HTR-8/SVneo (cell line): ENCODE results near the gene IFRD1.

Experiments used
- DNase-seq: peaks from one replicate; pipeline ENCODE4 v3.0.0; 2011; ENCODE audit warnings: low spot score, mixed read lengths; ENCODE audit not compliant: insufficient read length
- FAIRE-seq: peaks from 2 replicates; lab custom pipeline; 2011; peaks lifted over from hg19 to GRCh38; lab: Jason Lieb, UNC

The IFRD1 gene

DNA sequence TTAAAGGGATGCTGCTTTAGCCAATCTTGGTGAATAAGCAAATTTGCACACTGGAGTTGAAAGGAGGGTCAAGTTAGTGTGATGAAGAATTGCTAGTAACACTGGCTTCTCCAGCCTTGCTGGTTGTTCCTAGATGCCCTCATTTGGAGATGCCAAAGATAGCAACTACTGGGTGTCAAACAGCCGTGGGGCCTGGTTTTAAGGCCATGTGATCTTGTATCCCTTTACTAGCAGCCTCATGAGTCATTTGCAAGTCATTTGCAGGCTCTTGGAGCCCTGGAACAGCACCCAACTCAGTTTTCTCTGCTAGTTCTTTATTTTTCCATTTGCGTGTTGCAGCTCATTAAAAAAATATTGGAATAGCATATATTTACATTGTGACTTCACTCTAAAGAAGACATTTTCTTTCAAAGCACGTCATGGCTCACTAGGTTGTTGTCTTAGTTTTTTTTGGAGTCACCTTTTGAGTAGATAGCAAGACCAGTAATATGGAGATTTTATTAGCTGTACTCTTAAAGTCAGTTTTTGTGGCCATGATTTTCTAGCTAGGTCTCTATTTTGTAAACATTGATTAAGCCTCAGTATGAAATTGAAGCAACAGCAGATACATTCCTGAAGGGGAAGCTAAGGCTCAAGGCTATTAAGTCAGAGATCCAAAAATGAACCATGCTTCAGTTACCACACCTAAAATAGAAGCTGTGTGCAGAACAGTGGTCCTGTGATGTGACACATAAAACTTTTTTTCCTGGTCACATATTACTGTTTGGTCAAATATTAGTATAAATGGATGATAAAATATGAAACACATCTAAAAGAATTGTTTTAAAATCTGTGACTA, 31.8 kb downstream of the IFRD1 start:
- DNase-seq = peak; percentile 37
- FAIRE-seq = no peak

DNA sequence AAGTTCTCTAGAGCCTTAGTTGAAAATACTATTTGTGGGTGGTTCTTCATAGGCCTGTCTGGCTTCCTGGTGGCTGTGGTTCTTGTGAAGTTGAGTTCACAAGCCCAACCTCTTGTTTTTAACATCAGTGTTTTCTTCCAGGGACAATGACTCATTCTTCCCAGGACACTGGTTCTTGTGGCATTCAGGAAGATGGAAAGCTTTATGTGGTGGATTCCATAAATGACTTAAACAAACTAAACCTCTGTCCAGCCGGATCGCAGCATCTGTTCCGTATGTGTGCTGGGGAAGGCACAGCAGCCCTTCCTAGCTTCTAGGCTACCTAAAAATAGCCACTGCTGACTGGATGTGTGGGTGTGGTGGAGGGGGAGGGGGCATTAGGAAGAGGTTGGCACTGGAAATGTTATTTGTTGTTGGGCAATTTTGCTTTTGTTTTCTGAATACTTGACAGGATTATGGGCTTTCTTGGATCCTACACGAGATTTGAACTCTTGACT, 34.5 kb downstream of the IFRD1 start:
- FAIRE-seq (no peak), DNase-seq (peak; percentile 15)

DNA sequence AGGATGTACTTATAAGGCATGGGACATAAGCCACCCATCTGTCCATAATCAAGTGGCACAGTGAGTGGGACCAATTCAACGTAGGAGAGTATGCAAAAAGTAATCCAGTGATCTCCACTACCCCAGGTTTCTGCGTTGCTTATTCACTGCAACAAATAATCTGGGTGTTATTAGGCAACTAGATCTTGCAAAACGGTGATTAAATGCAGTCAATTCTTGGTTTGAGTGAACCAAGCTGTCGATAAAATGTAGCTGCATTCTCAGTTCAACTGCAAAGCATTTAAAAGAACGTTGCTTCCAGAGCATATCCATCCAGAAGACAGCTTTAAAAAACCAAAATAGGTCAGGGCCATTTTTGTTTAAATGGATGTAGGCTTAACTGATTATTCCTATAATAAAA, 35.5 kb downstream of the IFRD1 start:
- no peak for DNase-seq
- no peak for FAIRE-seq

DNA sequence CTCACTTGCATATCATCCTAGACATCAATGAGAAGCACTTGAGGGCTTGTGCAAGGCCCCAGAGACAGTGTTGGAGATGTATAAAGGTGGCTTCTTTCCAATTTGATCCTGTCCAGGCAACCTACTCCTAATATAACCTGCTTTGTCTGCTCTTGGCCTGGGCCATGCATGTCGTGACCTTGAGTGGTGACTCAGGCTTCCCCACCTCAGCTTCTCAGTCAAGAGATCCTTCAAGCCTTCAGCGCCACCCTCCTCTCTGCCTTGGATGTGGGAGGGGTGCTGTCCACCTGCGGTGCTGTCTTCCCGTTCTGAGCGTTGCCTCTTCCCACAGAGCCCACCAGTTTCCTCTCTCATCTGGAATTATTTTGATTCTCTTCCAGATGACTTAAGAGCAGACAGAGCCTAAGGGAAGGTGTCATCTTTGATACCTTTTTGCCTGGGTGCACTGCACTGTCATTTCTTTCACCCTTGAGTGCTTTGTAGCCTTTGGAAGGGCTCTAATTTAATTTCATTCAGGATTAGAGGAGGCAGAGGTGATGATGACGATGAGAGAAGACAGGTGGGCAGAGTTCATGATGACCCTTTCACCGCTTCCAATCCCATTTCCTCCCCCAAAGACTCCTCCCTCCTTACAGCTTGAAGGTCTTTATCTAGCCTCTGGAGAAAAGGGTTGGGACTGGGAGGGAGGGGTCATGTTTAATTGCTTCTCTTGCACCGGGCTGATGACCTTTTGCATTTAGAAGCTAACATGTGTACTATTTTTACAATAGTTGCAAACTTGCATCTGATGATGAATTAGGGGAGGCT, 37.4 kb downstream of the IFRD1 start:
- no peak for FAIRE-seq
- no peak for DNase-seq

DNA sequence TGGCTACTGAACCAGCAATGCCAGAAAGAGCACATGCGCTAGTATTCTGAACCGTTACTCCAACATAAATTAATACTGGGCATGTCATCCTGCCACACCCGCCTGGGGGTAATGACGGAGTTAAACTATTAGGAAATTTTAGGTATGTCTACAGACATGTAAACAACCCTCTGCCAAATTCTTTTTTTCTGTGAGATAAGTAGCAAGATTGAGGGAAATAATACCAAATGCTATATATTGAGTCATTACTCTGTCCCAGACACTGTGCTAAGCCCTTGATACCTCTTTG, 37.9 kb downstream of the IFRD1 start:
- FAIRE-seq (no peak), DNase-seq (no peak)

DNA sequence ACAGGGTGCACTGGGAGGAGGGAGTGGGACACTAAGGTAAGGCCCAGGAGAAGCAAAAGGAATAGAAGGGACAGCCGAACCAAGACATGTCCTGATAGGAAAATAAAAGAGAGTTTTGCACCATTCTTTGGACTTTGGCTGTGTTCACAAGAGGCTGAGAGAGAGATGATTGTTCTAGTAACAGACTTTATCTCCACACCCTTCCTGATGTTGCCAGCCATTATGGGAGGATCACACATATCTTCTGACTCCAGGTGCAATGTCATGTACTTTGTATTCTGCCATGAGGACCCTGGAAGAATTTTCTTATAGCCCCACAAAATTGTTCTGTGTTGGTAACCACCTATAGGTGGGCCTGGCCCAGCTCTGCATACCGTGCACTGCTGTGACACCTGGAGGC, 41.9 kb downstream of the IFRD1 start:
- FAIRE-seq = no peak
- DNase-seq = no peak

DNA sequence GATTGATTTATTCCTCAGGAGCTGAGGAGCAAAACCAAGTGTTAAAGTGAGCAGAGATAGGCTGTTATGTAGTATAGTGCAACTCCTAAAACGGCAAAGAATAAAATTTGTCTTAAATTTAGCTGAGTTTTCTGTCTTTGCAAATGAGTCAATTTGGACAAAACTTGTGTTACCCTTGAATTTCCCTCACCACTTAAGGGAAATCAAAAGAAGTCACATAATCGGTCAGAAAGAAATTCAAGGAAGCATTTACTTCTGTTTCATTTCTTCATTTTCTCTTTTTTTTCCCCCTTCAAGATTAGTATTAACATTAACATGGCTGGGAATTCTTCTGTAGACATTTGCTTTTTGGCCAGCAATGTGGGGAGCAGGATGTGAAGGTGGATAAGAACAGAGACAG, 44.4 kb downstream of the IFRD1 start:
- DNase-seq (no peak), FAIRE-seq (no peak)

DNA sequence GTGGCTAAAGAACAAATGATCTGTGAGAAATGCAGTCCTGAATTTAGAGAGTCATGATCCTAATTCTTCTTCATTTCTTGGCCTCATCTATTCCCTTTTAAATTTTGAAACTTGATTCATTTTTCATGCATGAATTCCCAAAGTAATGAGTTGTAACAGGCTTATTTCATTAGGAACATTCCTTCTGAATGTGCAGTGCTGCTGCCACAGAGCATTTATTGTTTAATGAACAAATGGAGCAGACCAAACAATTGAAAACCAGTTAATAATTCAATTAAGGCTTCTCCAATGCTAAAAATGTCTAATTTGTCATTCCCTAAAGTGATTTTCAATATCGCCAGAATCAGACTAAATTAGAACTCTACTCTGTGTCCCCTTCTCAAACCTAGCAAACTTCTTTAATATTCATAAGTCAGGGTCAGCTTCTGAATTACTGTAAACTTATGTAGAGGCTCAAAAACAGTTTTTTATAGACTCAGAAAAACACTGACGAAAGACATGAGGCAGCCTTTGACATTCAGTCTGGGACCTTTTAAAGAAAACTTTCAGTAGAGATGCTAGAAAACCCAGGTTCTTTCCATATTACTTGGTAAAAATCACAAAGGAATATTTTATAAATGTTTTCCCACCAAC, 45.0 kb downstream of the IFRD1 start:
- FAIRE-seq (no peak), DNase-seq (no peak)

DNA sequence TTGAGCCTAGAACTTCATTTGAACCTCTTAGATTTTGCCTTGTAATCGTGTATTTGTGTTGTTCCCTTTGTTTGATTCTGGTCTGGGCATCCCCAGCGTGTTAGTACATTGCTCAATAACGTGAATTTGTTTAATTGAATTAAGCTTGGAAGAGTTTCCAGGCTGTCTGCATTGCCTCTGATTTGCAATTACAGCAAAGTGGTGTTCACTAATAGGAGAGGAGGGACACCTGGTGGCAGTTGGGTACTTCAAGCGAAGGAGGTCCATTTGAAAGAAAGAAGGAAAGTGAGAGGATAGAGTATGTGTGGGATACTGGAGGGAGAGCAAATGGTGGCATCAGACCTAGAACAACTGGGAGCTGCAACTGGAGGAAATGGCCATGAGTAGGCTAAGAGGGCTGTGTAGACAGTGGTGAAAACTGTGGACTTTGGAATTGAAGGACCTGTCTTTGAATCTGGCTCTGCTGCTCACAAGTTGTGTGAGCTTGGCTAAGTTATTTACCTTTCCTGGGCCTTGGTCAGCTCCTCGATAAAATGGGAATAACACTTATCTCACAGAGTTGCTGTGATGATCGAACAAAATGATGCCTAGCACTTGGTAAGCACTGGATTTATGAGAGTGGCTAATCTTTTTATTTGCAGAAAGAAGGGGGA, 45.7 kb downstream of the IFRD1 start:
- FAIRE-seq = no peak
- DNase-seq = peak; percentile 30

DNA sequence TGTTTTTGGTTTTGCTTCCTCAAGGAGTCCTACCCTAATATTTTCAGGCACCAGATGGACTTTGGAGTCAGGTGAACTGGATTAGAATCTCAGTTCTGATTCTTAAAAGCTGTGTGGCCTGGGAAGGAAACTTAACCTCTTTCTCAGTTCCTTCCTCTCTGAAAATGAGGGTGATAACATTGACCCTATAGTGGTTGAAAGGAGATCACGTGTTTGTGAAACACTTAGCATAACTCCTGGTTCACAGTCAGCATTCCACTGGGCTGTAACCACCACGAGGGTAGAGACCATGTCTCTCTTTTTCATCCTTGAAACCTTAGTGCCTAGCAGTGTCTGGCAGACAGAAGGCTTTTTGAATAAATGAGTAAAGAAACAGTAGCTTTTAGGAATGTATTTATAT, 47.2 kb downstream of the IFRD1 start:
- DNase-seq (no peak), FAIRE-seq (no peak)

DNA sequence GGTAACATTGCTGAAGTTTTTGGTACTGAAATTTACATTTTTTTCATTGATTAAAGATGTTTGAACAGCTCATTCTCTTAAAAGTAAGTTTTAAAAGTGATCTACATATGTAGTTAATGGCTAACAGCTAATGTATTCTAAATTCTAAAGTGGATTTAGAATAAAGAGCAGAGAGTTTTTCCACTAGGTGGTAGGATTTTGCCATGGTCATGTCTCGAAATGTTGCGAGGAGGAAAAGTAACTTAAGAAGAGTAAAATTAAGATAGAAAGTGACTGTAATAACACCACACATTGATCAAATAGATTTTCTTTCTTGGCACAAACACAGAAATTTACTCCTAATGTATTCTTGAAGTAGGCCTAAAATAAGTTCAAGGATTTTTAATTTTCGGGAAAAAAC, 50.4 kb downstream of the IFRD1 start:
- no peak for DNase-seq
- FAIRE-seq = no peak

DNA sequence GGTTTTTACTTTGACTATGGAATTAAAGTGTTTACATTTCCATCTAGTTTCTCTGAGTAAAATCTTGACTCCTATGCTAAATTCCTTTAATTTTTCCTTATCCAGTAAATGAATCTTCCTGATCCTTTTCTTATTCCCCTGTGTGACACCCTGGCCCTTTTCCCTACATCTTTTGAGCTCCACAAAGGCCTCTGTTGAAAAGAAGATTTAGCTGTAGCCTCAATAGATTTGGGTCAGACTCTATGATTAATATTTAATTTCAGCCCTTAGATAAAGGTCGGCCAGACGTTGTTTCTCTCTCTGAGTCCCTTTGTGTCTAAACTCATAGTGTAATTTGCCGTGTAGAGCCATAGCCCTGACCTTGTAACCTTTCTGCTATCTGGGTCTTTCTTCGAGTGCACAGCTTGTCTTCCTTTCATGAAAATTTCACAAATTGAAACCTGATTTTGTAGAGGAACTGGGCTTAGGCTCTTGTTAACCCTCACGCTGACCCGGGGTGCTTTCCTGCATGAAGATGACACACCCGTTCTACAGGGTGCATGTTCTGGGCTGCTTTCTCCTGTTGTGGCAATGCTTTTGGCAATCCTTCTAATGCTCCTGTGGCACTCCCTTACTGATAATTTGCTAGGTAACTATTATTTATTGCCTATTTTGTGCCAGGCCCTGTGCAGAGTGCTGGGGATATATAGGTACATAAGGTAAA, 51.7 kb downstream of the IFRD1 start:
- DNase-seq (no peak), FAIRE-seq (no peak)

DNA sequence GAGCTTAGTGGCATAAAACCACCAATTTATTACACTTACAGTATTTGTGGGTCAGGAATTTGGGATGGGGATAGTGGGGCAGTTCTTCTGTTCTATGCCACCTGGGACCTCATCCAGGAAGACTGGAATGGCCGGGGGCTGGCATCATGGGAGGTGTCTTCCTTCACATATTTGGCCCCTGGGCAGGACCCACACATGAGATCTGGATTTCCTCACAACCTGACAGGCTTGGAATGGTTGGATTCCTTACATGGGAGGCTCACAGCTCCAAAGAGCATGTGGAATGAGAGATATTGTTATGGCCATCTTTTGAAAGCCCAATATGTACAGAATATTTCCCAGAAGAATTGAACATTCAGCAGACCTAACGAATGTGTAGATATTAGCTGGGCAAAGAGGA, 52.4 kb downstream of the IFRD1 start:
- FAIRE-seq = no peak
- no peak for DNase-seq

DNA sequence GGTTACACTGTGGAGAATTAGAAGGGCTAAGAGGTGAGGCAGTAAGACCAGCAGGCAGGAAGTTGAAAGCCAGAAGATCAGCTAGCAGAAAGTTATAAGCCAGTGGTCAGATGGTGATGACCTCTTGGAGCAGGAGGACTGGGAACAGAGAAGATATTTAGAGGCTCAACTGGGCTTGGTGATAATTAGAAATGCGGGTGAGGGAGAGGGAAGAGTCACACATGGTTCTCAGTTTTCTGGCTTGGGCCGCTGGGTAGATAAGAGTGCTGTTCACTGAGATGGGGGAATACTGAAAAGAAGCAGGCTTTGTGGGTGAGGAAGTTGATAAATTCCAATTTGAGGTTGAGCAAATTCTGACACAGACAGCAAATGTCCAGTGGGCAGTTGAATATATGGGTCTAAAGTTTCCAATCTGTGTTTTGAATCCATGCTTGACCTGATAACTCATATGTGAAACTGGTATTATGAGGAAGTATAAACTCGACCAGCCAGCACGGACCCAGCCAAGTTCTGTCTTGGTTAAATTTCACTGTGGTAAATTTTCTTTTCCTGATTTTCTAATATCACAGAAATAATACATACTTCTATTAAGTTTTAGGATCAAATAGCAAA, 53.2 kb downstream of the IFRD1 start:
- no peak for DNase-seq
- no peak for FAIRE-seq

DNA sequence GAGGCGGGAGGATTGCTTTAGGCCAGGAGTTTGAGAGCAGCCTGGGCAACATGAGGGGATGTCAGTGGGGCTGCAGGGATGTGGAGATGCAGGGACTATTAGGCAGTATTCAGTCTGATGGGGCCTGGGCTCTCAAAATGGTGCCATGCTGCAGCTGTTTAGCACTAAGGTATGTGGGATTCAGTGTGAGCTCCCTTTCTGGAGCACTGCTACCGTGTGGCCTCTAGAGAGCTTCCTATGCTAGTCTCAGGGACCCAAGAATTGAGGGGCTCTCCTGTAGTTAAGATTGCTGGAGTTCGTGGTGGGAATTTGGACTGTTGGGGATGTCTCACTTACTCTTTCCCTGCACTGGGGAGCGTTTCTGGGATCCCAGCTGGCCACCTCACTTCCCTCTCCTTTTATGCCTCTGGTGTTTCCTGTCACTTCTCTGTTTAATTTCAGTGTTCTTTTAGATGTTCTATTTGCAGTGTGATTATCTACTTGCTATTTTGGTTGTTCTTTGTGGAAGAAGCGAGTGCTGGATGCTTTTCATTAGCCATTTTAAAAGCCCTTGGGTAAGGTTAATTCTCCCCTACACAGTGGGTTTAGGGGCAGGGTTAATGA, 53.9 kb downstream of the IFRD1 start:
- no peak for DNase-seq
- FAIRE-seq = no peak

DNA sequence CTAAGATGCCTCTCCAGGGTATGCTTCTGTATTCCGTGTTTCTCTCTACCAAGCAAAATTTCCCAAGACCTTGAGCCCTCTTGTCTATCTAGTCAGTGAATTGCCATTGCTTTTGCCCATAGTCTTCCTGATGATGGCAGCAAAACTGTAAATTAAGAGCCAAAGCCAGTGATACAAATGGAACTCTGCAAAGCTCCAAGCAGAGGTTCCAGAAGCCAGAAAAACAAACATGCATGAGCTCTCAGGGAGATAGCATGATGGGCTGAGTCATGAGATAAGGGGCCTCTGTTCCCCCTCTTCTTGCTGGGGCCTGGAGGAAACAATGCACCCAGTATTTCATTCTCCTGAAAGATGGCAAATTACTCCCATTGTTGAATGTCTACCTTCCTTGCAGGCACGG, 55.2 kb downstream of the IFRD1 start:
- no peak for FAIRE-seq
- DNase-seq = no peak

DNA sequence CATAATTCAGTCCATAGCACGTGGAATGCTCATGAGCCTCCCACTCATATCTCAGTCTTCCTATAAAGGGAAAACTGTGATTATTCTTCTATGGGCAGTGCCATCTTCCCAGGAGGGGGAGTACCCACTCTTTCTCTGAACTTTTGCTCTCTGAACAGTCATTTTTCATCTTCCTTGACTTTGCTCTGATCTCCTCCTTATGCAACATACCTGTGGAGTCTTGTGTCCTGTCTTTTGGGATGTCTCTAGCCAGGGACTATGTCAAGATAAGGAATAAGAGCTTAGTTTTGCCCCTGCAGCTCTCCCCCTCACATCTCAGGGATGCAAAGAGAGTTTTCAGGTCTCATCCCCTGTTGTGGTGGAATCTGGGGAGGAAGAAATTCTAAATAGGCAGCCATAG, 58.1 kb downstream of the IFRD1 start:
- DNase-seq (no peak), FAIRE-seq (no peak)

DNA sequence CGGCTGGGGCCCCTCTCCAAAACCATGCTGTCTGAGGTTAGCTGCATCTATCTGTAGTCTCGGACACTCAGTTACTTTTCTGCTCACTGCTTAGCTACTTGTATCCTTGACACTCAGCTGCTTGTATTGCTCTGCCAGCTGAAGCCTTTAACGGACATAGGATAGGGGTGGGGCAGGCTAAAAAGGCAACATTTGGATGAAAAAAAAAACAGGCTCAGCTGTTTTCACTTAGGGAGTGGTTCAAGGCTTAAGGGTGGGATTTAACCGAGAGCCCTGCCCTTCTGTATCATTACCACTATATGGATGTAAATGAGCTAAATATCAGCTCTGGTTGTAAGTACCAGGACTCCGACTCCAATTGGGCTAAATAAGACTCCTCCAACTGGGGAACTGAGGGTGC, 59.1 kb downstream of the IFRD1 start:
- no peak for FAIRE-seq
- DNase-seq = no peak

DNA sequence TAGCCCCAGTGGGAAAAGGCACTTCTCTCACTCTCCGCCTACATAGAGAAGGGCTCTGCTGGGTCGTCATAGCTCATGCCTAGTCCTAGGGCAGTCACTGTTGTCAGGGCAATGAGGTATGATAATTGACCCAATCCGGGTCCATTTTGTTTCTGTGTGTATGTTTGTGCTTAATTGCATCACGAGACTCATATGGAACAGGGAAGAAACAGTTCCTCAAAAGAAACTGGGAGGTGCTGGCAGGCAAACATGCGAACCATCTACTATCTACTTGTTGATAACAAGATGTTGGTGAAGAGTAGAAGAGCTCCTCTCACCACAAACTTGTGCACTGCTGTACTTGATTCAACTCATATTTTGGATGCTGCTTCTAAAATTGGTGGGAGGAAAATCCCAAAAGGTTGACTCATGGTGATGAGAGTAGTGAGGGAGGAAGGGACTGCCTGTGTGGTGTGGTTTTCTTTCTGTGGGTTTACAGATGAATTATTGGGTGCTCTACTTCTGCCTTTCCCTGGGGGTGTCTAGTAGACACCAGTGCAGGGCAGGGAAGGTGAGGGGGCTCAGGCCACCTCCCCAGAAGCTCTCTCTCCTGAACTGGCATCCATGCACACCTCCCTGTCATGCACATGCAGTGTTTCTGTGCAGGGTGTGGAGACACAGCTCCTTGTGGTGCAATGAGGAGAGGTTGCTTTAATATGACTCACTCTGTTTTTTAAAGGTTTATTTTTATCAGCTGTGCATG, 59.9 kb downstream of the IFRD1 start:
- DNase-seq (no peak), FAIRE-seq (no peak)
